ENCODE measurements around the gene PDE2A. TPM values are rescaled to one million over a fixed set of nuclear protein-coding genes. Genes with fewer than 3 reads are reported as not detected.

PDE2A gene
- total RNA-seq, 1 experiment from 2014 or later = 0.74 TPM

DNA sequence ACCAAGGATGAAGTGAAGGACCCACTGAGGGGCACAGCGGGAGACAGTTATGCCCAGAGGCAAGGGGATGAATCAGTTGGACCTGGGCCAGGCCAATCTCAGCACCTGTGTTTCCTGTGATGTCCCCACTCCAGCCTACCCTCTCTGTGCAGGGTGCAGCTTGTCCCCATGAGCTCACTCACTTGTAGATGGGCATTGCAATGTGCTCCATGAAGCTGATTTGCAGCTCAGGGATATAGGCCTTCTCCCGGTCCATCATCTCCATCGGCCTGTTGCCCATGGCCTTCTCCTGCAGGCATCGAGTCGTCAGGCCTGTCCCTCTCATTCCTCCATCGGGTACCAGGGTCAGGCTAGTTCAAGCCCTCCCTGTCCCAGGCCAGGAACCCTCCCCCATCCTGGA lies 96.2 kb downstream of the PDE2A start:
- H3K4me3 ChIP-seq (ENCODE audit: low read depth in 2 of 2, low read length in 2 of 2) = no peak overlapping the region

DNA sequence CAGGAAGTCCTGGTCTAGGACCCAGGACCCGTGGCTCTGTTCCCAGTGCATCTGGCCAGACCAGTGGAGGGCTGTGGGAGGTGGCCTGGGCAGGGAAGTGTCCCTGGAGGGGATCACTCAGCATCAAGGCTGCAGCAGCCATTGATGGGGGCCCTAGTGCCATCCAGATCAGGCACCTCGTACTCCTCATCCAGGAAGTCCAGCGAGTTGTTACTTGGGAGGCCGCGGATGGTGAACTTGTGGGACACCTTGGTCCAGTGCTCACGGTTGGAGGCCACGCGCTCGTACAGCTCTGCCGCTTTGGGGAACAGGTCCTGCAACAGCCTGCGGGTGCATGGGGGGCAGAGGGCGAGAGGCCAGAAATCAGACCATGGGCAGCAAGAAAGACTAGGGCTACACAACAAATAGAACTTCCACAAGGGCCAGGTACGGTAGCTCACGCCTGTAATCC lies 96.9 kb downstream of the PDE2A start:
- Histone ChIP-seq H3K4me1 (ENCODE audit: control insufficient read depth, insufficient read depth, low read length) (0 out of 2 replicates have a peak, but pooled peaks cover 2% of the 10 kb centered on the region), H3K36me3 (ENCODE audit: control insufficient read depth, insufficient read depth, low read length) (no peaks in the 10 kb centered on the region), H3K4me3 (ENCODE audit: low read depth in 2 of 2, low read length in 2 of 2) (no peak overlapping the region), H3K27me3 (ENCODE audit: control insufficient read depth, insufficient read depth, low read length) (peaks cover 7% of the 10 kb centered on the region), H3K9me3 (ENCODE audit: control insufficient read depth, insufficient read depth, low read depth, low read length) (no peaks in the 10 kb centered on the region), H3K27ac (ENCODE audit: low read length) (no peak overlapping the region)
- intact Hi-C loops (cut with micrococcal nuclease; ENCODE audit: unreplicated experiment) (no loop called here), in situ Hi-C loops (cut with HindIII; ENCODE audit: low pct_unique_long_range_greater_than_20kb, low sequenced_read_pairs) (no loop called here)
- ATAC-seq (no peak), DNase-seq (ENCODE audit: low read depth, low spot score) (no peak)
- TF ChIP-seq, protein P1, sequence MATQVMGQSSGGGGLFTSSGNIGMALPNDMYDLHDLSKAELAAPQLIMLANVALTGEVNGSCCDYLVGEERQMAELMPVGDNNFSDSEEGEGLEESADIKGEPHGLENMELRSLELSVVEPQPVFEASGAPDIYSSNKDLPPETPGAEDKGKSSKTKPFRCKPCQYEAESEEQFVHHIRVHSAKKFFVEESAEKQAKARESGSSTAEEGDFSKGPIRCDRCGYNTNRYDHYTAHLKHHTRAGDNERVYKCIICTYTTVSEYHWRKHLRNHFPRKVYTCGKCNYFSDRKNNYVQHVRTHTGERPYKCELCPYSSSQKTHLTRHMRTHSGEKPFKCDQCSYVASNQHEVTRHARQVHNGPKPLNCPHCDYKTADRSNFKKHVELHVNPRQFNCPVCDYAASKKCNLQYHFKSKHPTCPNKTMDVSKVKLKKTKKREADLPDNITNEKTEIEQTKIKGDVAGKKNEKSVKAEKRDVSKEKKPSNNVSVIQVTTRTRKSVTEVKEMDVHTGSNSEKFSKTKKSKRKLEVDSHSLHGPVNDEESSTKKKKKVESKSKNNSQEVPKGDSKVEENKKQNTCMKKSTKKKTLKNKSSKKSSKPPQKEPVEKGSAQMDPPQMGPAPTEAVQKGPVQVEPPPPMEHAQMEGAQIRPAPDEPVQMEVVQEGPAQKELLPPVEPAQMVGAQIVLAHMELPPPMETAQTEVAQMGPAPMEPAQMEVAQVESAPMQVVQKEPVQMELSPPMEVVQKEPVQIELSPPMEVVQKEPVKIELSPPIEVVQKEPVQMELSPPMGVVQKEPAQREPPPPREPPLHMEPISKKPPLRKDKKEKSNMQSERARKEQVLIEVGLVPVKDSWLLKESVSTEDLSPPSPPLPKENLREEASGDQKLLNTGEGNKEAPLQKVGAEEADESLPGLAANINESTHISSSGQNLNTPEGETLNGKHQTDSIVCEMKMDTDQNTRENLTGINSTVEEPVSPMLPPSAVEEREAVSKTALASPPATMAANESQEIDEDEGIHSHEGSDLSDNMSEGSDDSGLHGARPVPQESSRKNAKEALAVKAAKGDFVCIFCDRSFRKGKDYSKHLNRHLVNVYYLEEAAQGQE (IDR thresholded peaks at IDR 0.05; ENCODE audit: insufficient read depth in 1 of 2, low read depth in 2 of 2, low read length in 1 of 2) = no peak
- no peak for TF ChIP-seq TCF7L2 (IDR thresholded peaks at IDR 0.05; ENCODE audit: low read depth, low read length)
- TF ChIP-seq SIN3A (IDR thresholded peaks at IDR 0.05; ENCODE audit: borderline replicate concordance, insufficient read depth, low read depth, low read length) = no peak
- no peak for TF ChIP-seq POLR2AphosphoS5 (IDR thresholded peaks at IDR 0.05; ENCODE audit: low read depth, low read length)
- TF ChIP-seq, protein P2, sequence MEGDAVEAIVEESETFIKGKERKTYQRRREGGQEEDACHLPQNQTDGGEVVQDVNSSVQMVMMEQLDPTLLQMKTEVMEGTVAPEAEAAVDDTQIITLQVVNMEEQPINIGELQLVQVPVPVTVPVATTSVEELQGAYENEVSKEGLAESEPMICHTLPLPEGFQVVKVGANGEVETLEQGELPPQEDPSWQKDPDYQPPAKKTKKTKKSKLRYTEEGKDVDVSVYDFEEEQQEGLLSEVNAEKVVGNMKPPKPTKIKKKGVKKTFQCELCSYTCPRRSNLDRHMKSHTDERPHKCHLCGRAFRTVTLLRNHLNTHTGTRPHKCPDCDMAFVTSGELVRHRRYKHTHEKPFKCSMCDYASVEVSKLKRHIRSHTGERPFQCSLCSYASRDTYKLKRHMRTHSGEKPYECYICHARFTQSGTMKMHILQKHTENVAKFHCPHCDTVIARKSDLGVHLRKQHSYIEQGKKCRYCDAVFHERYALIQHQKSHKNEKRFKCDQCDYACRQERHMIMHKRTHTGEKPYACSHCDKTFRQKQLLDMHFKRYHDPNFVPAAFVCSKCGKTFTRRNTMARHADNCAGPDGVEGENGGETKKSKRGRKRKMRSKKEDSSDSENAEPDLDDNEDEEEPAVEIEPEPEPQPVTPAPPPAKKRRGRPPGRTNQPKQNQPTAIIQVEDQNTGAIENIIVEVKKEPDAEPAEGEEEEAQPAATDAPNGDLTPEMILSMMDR (IDR thresholded peaks at IDR 0.05) = no peak
- no TSS peak for BruUV-seq (replicated peaks)
- POLR2A ChIA-PET = no interaction called here
- CTCF ChIA-PET = interaction anchor here (1.1 kb wide), 1 partner anchor 11 kb away, joined by 4 read pairs; no protein-coding TSS in a partner anchor

More for the DNA sequence above, 96.2 kb downstream of the PDE2A start:
- no peak for ATAC-seq
- in situ Hi-C loops (cut with HindIII; ENCODE audit: low pct_unique_long_range_greater_than_20kb, low sequenced_read_pairs) (no loop called here), intact Hi-C loops (cut with micrococcal nuclease; ENCODE audit: unreplicated experiment) (no loop called here)
- CTCF ChIA-PET = interaction anchor here (1.1 kb wide), 1 partner anchor 10 kb away, joined by 4 read pairs; no protein-coding TSS in a partner anchor
- peaks cover under 1% of the 10 kb centered on the region for H3K27me3 ChIP-seq (ENCODE audit: control insufficient read depth, insufficient read depth, low read length)
- H3K9me3 ChIP-seq (ENCODE audit: control insufficient read depth, insufficient read depth, low read depth, low read length) = no peaks in the 10 kb centered on the region
- DNase-seq (ENCODE audit: low read depth, low spot score) = no peak
- H3K36me3 ChIP-seq (ENCODE audit: control insufficient read depth, insufficient read depth, low read length) = no peaks in the 10 kb centered on the region
- 0 out of 2 replicates have a peak, but pooled peaks cover 2% of the 10 kb centered on the region for H3K4me1 ChIP-seq (ENCODE audit: control insufficient read depth, insufficient read depth, low read length)
- no peak overlapping the region for H3K27ac ChIP-seq (ENCODE audit: low read length)
- TF ChIP-seq, protein P2 (IDR thresholded peaks at IDR 0.05) = no peak
- TF ChIP-seq, protein P1 (IDR thresholded peaks at IDR 0.05; ENCODE audit: insufficient read depth in 1 of 2, low read depth in 2 of 2, low read length in 1 of 2) = no peak
- TF ChIP-seq POLR2AphosphoS5 (IDR thresholded peaks at IDR 0.05; ENCODE audit: low read depth, low read length) (no peak), TCF7L2 (IDR thresholded peaks at IDR 0.05; ENCODE audit: low read depth, low read length) (no peak), SIN3A (IDR thresholded peaks at IDR 0.05; ENCODE audit: borderline replicate concordance, insufficient read depth, low read depth, low read length) (no peak)
- no TSS peak for BruUV-seq (replicated peaks)
- POLR2A ChIA-PET = no interaction called here

All from Panc1 (cell line).